HG02678 (cell line): ENCODE measurements around the gene DOP1A.

Experiments used
- ATAC-seq: cut with Tn5 transposase; IDR thresholded peaks from one replicate; pipeline ENCODE4 v1.9.1; 2021; ENCODE audit warnings: mild to moderate bottlenecking, moderate library complexity; ENCODE audit not compliant: unreplicated experiment

DOP1A gene

DNA sequence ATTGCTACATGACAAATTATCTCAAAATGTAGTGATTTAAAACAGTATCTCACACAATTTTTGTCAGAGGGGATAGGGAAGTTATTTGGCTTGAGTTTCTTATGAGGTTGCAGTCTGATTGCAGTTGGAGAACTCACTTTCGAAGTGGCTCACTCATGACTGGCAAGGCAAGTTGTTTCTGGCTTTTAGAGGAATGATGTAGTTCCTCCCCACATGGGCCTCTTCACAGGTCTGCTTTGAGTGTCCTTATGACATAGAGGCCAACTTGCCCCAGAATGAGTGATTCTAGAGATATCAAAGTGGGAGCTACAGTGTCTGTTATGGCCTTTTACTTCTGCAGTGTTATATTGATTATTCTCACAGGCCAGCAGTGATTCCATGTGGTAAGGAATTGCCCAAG is 6.1 kb downstream of the DOP1A start:
- no peak for ATAC-seq

DNA sequence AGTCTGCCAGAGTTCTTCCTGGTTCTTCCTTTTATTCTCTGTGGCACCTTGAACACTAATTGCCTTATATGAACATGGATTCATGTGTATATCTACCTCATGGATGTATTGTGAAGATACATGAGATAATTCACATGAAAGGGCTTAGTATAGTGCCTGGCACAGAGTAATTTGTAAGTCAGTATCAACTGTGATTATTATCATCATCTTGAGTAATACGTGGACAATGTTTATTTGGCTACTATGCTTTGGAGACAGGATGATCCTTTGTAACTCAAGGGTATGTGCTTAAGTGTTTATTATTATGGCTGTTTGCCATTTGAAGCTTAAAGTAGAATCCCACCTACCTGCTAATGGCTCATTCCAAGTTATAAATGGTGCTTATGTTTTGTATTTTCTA is 16.0 kb downstream of the DOP1A start:
- no peak for ATAC-seq

DNA sequence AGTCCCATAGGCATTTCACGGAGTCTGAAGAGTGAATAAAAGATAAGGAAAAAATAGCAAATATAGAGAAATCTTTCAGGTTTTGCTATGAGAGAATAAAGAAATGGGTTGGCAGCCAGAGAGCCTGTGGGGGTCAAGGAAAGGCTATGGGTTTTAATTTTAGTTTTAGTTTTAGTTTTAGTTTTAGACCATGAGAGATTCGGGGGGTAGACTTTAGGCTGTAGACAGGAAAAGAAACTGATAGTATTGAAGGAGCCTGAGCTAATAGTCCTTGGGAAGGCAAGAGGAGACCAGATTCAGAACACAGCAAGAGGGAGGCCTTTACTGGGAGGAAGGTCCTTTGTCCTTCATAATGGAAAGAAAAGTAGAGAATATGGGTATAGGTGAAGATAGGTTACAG is 19.3 kb downstream of the DOP1A start:
- peak; percentile 100 for ATAC-seq

DNA sequence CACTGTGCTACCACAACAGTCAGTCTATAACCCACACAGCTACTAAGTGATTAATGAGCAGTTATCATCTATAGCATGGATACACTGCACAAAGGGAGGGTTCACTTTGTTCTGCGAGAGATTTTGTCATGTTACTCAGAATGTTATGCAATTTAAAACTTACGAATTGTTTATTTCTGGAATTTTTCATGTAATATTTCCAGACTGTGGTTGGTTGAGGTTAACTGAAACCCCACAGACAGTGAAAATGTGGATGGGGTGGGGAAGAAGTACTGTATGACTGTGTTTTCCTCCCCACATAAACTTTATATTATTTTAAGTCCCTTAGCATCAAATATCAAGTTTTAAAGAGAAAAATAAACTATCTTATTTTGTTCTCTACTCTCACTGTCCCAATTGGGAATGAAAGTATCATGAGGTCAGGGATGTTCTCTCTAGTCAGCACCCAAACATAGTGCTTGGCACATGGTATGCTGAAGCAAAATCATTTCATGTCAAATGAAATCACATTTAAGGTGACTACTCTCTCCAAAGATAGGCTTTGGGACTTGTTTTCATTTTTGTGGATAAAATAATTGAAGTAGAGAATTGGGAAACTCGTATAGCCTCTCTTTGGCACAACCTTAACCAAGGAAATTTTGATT is 25.4 kb downstream of the DOP1A start:
- no peak for ATAC-seq

DNA sequence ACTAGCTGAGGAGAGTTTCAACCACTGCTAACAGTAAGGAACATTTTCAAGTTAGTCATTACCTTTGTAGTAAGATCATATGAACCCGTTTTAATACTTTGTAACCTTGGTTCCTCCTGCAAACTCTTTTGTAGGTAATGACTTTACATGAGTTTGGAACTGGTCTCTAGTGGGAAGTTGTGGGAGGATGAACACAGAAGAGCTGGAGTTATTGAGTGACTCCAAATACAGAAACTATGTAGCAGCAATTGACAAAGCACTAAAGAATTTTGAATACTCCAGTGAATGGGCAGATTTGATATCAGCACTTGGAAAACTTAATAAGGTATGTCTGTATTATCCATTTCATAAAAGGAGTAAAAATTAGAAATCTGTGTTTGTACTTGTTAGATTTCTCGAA is 29.3 kb downstream of the DOP1A start:
- ATAC-seq: no peak

DNA sequence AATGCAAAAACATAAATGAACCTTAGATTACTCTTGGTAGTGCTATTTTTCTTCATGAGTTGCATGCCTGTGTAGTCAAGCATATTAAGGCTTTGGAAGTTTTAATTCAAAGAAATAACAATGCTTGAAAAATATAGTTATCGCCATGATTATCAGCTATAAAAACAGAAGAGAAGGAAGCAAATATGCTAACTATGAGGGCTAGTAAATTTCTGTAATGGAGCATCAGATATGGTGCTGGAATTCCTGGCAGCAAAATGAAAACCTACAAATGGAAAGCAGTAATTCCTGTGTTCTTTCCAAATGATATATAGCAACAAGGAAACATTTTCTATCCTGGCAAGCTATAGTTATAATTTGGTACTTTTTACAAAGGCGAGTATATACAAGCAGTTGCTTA is 29.7 kb downstream of the DOP1A start:
- no peak for ATAC-seq

DNA sequence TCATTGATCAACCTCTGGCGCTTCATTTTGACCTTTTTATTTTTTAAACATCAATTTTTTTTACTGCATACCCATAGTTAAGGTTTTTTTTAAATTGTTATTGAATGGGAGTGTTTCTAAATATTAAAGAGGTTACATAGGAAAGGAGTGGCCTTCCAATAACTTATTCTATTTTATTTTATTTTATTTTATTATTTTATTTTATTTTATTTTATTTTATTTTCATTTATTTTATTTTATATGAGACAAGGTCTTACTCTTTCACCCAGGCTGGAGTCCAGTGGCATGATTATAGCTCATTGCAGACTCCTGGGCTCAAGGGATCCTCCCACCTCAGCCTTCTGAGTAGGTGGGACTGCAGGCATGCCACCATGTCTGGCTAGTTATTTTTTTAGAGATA is 30.2 kb downstream of the DOP1A start:
- no peak for ATAC-seq

DNA sequence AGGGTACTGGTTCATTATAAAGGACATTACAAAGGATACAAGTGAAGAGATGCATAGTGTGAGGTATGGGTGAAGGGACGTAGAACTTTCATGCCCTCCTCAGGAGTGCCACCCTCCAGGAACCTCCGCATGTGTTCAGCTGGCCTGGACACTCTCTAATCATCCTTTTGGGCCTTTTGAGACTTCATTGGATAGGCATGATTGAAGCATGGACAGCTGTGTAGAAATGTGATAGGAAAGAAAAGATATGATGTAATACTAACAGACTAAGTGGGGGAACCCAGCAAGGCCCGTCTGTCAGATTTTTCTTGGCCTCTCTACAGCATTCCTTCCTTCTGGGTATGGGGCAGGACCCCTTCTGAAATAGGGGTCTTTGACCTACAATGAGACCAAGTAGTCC is 31.1 kb downstream of the DOP1A start:
- ATAC-seq: no peak

DNA sequence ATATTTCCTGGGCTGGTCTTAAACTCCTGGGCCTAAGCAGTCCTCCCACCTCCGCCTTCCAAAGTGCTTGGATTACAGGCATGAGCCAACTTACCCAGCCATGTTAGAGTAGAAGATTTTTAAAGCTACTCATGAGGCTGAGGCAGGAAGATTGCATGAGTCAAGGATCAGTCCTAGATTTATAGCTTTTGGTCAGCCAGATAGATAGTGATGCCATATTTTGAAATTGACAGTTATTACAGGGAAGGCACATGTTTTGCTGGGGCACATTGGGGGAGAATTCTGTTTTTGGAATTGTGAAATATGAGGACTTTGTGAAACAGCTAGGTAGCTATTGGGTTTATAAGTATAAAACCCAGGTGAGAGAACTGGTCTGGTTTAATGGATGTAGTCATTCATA is 40.9 kb downstream of the DOP1A start:
- no peak for ATAC-seq

DNA sequence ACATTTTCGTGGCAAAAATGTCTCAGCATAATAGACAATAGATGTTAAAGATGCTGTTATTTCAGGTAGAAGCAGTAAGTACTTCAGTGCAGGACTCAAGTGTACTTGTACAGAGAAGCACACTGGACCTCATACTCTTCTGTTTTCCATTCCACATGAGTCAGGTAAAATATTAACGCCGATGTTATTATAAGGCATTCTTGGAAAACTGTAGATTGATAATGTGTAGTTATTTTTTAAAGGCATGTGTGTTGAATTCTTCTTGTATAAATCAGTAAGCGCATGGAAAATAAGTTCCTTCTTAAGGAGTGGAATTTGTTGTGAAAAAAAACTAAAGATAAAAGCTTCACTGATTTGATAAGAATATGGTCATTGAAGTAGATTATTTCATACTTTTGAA is 45.8 kb downstream of the DOP1A start:
- no peak for ATAC-seq

DNA sequence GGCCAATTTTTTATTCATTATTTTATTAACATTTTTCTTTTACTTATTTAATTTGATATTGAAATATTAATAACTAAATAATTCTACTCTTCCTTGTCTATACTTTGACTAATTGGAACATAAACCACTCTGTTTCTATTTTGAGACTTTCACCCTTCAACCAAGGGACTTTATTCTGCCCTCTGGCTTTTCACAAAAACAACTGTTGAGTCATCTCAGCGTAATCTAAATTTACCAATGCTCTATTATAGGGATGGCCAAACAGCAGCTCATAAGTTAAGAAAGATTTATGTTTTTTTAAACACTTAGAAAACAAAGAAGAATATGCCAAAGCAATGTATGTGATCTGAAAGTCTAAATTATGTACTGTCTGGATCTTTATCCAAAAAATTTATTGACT is 46.7 kb downstream of the DOP1A start:
- no peak for ATAC-seq

DNA sequence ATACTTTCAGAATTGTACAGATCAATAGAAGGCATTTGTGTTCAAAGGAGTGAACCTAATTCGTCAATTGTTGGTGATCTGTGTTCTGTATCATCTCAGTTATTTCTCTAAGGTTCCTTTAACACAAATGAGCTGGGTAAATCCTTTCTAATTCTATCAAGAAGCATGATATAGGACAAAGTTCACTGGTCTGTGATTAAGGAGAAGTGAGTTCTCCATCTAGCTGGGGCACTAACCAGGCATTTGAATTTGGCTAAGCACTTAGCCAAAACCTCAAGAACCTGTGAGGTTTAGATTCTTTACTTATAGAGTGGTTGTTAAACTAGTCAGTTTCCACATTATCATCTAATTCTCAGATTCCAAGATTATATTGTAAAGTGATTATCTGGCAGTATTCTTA is 50.3 kb downstream of the DOP1A start:
- no peak for ATAC-seq

DNA sequence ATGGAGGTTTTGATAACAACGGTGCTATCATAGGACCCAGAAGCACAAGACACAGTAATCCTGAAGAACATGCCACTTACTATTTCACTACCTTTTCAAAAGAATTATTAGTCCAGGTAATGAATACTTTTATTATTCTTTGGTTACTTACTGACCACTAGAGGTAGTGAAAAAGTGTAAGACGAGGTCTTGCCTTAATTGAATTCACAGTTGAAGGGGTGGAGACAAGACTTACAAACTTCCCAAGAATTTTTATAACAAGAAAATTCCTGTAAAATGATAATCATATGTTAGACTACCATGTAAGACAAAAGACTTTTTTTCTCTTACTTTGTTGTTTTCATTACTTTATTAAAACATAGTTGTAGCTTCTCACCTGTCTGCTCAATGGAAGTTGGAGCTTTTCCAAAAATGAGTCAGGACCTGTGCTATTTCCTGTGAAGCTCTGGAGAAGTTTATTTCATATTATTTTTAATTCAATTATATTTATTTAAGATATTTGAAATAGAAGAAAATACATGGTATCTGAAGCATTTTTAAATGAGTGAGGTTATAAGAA is 52.4 kb downstream of the DOP1A start:
- ATAC-seq: no peak

DNA sequence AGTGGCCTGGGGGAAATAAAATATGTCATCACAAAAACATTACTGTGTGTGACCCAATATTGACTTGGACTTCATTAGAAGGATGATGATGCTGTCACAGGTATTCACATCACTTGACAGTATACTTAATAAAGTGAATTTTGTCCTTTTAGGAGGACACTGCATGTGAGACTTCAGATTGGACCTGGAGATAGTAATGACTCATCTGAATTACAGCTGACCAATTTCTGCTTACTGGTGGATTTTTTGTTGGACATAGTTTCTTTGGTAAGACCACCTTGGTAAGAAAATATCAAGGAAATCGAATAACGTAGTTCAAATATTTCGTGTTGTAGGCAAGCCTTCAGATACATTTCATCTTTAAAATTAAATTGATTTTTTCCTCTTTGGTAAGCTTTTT is 57.1 kb downstream of the DOP1A start:
- no peak for ATAC-seq

DNA sequence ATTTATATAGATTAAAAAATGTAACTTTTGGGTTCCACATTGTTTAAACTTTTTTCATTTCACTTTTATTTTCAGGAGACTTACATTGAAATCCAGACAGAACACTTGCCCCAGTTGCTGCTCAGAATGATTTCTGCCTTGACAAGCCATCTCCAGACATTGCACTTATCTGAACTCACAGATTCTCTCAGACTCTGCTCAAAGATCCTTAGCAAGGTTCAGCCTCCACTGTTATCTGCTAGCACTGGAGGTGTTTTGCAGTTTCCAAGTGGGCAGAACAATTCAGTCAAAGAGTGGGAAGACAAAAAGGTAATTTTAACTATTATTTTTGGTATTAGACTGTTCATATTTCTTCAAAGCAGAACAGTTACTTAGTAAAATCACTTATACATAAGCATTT is 58.0 kb downstream of the DOP1A start:
- ATAC-seq: no peak

DNA sequence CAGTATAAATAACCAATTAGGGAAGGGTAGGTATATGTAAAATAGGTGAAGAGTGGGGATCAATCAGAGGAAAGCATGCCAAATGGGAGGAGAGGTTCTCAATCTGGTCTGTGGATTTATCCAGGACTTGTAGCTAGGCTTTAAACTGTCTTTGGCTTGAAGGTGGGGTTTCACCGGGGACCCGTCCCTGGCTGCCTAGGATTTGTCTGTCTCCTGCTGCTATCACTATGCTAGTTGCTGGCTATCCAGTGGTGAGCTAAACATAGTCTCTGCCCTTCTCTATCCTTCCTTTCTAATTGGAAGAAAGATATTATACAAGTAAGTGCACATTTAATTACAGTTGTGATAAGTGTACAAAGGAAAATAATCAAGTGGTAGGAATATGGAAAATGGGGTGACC is 58.8 kb downstream of the DOP1A start:
- ATAC-seq: no peak

DNA sequence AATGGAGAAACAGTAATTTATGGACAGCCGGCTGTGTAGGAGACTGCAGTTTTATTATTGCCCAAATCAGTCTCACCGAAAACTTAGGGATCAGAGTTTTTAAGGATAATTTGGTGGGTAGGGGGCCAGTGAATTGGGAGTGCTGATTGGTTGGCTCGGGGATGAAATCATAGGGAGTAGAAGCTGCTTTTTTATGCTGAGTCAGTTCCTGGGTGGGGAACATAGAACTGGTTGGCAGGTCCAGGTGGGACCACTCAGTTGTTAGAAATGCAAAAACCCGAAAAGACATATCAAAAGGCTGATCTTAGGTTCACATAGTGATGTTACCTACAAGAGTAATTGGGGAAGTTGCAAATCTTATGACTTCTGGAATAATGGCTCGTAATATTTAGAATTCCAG is 59.3 kb downstream of the DOP1A start:
- ATAC-seq: no peak

DNA sequence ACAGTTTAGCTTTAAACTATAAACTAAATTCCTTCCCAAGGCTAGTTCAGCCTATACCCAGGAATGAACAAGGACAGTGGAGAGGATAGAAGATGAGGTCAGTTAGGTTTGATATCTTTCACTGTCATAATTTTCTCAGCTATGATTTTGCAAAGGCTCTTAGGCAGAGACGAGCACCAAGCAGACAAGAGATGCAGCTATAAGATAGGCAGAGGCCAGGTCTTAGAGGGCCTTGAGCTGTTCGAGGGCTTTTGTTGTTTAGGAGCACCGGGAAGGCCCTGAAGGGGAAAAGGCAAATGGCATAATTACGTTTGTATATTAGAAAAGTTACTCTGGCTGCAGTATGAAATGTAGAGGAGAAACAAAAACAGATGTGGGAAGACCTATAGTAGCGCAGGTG is 59.8 kb downstream of the DOP1A start:
- ATAC-seq: no peak

DNA sequence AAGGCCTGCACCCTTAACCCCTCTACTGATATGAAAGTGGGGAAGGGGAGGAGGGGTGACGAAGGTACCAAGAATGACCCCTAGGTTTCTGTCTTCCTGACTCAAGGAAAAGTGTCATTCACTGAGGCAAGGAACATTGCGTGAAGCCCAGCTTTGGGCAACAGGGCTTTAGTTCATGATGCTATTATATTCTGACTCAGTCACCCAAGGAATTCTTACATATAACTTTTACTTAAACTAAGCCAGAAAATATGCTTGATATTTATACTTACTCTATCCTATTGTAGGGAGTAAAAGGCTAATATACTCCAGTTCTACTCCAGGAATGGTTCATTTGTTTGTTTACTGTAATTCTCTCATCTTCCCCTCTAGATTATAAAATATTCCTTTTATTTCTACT is 60.5 kb downstream of the DOP1A start:
- no peak for ATAC-seq

DNA sequence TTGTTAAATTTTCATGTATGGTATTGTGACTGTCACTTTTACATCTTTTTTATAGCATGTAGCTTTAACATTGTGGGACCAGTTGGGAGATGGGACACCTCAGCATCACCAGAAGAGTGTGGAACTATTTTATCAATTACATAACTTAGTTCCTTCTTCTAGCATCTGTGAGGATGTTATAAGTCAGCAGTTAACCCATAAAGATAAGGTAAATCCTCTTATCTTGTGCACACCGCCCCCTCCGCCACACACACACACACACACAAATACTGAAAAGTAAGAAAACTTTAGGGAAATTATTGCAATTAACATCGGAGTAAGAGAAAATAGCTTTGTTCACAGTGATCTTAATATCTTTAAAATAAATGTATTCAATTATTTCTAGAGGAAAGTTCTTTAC is 64.7 kb downstream of the DOP1A start:
- ATAC-seq: no peak

DNA sequence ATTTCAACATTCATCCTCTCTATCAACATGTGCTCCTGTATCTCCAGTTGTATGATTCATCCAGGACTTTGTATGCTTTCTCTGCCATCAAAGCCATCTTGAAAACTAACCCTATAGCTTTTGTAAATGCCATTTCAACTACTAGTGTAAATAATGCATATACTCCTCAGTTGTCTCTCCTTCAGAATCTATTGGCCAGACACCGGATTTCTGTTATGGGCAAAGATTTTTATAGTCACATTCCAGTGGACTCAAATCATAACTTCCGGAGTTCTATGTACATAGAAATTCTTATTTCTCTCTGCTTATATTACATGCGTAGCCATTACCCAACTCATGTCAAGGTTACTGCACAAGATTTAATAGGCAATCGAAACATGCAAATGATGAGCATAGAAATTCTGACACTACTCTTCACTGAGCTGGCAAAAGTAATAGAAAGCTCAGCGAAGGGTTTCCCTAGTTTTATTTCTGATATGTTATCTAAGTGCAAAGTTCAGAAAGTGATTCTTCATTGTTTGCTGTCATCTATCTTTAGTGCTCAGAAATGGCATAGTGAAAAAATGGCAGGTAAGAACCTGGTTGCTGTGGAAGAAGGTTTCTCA is 70.7 kb downstream of the DOP1A start:
- ATAC-seq: no peak

DNA sequence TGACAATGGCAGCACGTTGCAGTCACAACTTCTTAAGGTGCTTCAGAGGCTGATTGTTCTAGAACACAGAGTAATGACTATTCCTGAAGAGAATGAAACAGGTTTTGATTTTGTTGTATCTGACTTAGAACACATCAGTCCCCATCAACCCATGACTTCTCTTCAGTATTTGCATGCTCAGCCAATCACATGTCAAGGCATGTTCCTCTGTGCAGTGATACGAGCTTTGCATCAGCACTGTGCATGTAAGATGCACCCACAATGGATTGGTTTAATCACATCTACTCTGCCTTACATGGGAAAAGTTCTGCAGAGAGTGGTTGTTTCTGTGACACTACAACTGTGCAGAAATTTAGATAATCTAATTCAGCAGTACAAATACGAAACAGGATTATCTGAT is 71.3 kb downstream of the DOP1A start:
- ATAC-seq: no peak

DNA sequence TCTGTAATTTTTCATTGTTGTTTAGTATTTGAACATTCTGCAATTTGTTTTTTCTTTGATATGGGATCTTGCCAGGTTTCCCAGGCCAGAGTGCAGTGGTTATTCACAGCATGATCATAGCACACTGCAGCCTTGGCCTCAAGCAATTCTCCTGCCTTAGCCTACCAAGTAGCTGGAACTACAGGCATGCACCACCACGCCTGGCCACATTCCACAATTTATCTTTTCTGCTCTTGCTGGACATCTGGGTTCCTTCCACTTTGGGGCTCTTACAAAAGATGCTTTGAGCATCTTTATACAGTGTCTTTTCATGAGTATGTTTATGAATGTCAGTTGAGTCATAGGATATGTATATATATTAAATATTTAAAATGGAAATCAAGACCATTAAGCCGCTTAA is 83.6 kb downstream of the DOP1A start:
- ATAC-seq: no peak
